ENCODE results near the gene TIE1.
A peak's percentile ranks its signal among the peaks of the same experiment; 100 is the strongest.

The TIE1 gene

GRCh38 chr1:43274125-43274803 lies 26.5 kb upstream of the TIE1 start:
- peak; percentile 72 for DNase-seq

- no peak for DNase-seq
These were observed 26.0 kb upstream of the TIE1 start for GRCh38 chr1:43274804-43275180.

- DNase-seq, result no peak
These were observed 24.8 kb upstream of the TIE1 start for GRCh38 chr1:43275826-43276620.

GRCh38 chr1:43276673-43277072 lies 24.1 kb upstream of the TIE1 start:
- no peak for DNase-seq

- no peak for DNase-seq
These were observed 23.5 kb upstream of the TIE1 start for GRCh38 chr1:43277116-43277876.

GRCh38 chr1:43279161-43279560 lies 21.6 kb upstream of the TIE1 start:
- no peak for DNase-seq

GRCh38 chr1:43279666-43280065 lies 21.1 kb upstream of the TIE1 start:
- no peak for DNase-seq

- no peak for DNase-seq
These were observed 20.1 kb upstream of the TIE1 start for GRCh38 chr1:43280692-43281091.

GRCh38 chr1:43282220-43283195 lies 18.3 kb upstream of the TIE1 start:
- no peak for DNase-seq

GRCh38 chr1:43284065-43284464 lies 16.7 kb upstream of the TIE1 start:
- no peak for DNase-seq

- DNase-seq, result no peak
These were observed 16.2 kb upstream of the TIE1 start for GRCh38 chr1:43284546-43285110.

GRCh38 chr1:43285269-43285990 lies 15.4 kb upstream of the TIE1 start, which contains the start of gene C1orf210:
Gene C1orf210, minus strand, starts transcription at chr1:43285581. Its CDS starts 2,311 bp downstream, at chr1:43283270.
- DNase-seq, result no peak

GRCh38 chr1:43286115-43286514 lies 14.7 kb upstream of the TIE1 start:
- DNase-seq, result no peak

- DNase-seq, result no peak
These were observed 14.2 kb upstream of the TIE1 start for GRCh38 chr1:43286533-43286932.

GRCh38 chr1:43288058-43288784 lies 12.6 kb upstream of the TIE1 start:
- DNase-seq, result no peak

GRCh38 chr1:43288785-43289706 lies 11.7 kb upstream of the TIE1 start:
- DNase-seq, result no peak

GRCh38 chr1:43292216-43292615 lies 8.6 kb upstream of the TIE1 start:
- no peak for DNase-seq

GRCh38 chr1:43292679-43293078 lies 8.1 kb upstream of the TIE1 start:
- no peak for DNase-seq

GRCh38 chr1:43293176-43293575 lies 7.6 kb upstream of the TIE1 start:
- DNase-seq, result peak; percentile 58
